Right kidney (tissue), 1 donor: Measurements from ENCODE around the gene COX5A.

Experiments used
- DNase-seq: peaks from one replicate; pipeline ENCODE4 v3.0.0-alpha.2; 2016

COX5A gene

DNA sequence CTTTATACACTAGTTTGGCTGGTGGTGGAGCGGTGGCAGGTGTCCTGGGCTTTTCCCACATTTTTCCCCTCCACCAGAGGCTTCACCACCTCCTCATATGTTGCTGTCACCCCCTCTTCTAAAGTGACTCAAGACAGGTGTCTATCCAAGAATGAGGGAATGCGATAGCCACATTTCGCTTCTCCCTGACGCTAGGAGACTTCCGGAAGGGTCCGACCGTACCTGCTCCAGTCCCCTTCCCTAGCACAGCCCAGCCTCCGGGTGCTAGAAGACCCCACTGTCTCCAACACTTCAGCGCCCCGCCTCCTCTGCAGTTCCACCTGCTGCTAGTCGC, 65.2 kb downstream of the COX5A start:
- DNase-seq: no peak

DNA sequence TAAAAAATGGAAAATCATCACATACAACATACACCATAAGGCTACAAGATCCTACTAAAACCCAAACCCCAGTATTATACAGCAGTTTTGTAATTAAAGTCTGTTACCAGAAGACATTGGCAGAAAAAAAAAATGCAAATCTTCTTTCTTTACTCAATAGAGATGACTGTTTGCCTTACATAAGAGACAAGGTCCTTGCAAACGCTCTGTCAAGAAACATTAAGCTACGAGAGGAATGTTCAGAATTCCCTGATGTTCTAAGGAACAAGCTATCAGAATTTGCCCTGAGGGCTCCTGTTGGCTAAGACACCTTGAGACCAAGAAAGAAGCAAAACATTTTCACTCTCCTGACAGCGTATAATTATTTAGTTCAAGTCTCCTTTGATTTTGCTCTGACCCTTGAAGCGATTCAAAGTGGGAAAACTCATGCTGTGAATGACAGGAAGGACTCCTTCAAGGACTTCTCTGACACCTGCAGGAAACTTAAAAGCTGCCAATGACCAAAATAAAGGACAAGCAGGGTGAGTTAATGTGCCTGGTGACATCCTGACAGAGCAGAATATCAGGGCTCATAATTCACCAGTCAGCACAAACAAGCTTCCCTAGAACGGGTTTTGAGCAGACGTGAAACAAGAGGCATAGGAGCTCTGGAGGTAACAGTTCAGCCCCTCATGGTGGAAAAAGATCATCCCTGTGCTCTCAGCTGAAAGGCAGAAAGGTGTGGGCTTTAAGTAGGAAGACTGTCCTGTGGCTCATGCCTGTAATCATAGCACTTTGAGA, 67.2 kb downstream of the COX5A start:
- no peak for DNase-seq
